Measurements from ENCODE around the gene DGKG. TPM values are rescaled to one million over a fixed set of nuclear protein-coding genes. Genes with fewer than 3 reads are reported as not detected.

DGKG gene
- total RNA-seq, 1 experiment from 2014 or later, result 45.2 TPM

GRCh38 chr3:186212611-186213010 lies 149.4 kb downstream of the DGKG start:
- TF ChIP-seq EZH2 (IDR thresholded peaks at IDR 0.05; ENCODE audit: borderline replicate concordance, low read depth, low read length, poor library complexity, severe bottlenecking), result no peak
- TF ChIP-seq CTCF (conservative IDR thresholded peaks at IDR 0.05; ENCODE audit: low read depth, low read length), result no peak
- Histone ChIP-seq H3K27ac (ENCODE audit: low read depth, low read length, poor library complexity, severe bottlenecking) (no peak overlapping the region), H3K4me3 (ENCODE audit: low read depth, low read length, poor library complexity, severe bottlenecking) (no peak overlapping the region), H3K9me3 (ENCODE audit: low read depth, low read length, poor library complexity, severe bottlenecking) (no peaks in the 10 kb centered on the region), H3K4me1 (ENCODE audit: insufficient read depth, low read length, poor library complexity, severe bottlenecking) (peaks cover 24% of the 10 kb centered on the region), H3K36me3 (ENCODE audit: insufficient read depth, low read length, poor library complexity, severe bottlenecking) (no peaks in the 10 kb centered on the region), H3K27me3 (replicated peaks; ENCODE audit: insufficient read depth, low read depth, low read length, poor library complexity) (no peaks in the 10 kb centered on the region)
- POLR2A ChIA-PET (ENCODE audit: low non-redundant PET), result no interaction called here
- no TSS peak for BruUV-seq (replicated peaks)
- CTCF ChIA-PET, result interaction anchor here (0.8 kb wide), 1 partner anchor 209 kb away, joined by 4 read pairs; no protein-coding TSS in a partner anchor
- DNase-seq (ENCODE audit: low spot score), result no peak
- intact Hi-C loops (cut with micrococcal nuclease; ENCODE audit: unreplicated experiment), result no loop called here

- Histone ChIP-seq H3K27ac (ENCODE audit: low read depth, low read length, poor library complexity, severe bottlenecking) (peak overlapping the region; percentile 93), H3K4me1 (ENCODE audit: insufficient read depth, low read length, poor library complexity, severe bottlenecking) (peaks cover 24% of the 10 kb centered on the region), H3K27me3 (replicated peaks; ENCODE audit: insufficient read depth, low read depth, low read length, poor library complexity) (no peaks in the 10 kb centered on the region), H3K4me3 (ENCODE audit: low read depth, low read length, poor library complexity, severe bottlenecking) (no peak overlapping the region), H3K9me3 (ENCODE audit: low read depth, low read length, poor library complexity, severe bottlenecking) (no peaks in the 10 kb centered on the region), H3K36me3 (ENCODE audit: insufficient read depth, low read length, poor library complexity, severe bottlenecking) (no peaks in the 10 kb centered on the region)
- intact Hi-C loops (cut with micrococcal nuclease; ENCODE audit: unreplicated experiment), result no loop called here
- ChIA-PET POLR2A (ENCODE audit: low non-redundant PET) (no interaction called here), CTCF (no interaction called here)
- DNase-seq (ENCODE audit: low spot score), result no peak
- no peak for TF ChIP-seq EZH2 (IDR thresholded peaks at IDR 0.05; ENCODE audit: borderline replicate concordance, low read depth, low read length, poor library complexity, severe bottlenecking)
- no peak for TF ChIP-seq CTCF (conservative IDR thresholded peaks at IDR 0.05; ENCODE audit: low read depth, low read length)
- no TSS peak for BruUV-seq (replicated peaks)
Observed at GRCh38 chr3:186210852-186211500, 151.1 kb downstream of the DGKG start.

GRCh38 chr3:186209810-186210752 lies 152.0 kb downstream of the DGKG start:
- CTCF ChIA-PET, result interaction anchor here (0.9 to 1.2 kb wide), 2 partner anchors 32 to 207 kb away, joined by 3 read pairs; no protein-coding TSS in a partner anchor

More at GRCh38 chr3:186209810-186210752, 152.0 kb downstream of the DGKG start:
- TF ChIP-seq EZH2 (IDR thresholded peaks at IDR 0.05; ENCODE audit: borderline replicate concordance, low read depth, low read length, poor library complexity, severe bottlenecking) (no peak), CTCF (conservative IDR thresholded peaks at IDR 0.05; ENCODE audit: low read depth, low read length) (no peak)
- peak; percentile 93 for DNase-seq (ENCODE audit: low spot score)
- no peak overlapping the region for H3K4me3 ChIP-seq (ENCODE audit: low read depth, low read length, poor library complexity, severe bottlenecking)
- peak overlapping the region; percentile 93 for H3K27ac ChIP-seq (ENCODE audit: low read depth, low read length, poor library complexity, severe bottlenecking)
- POLR2A ChIA-PET (ENCODE audit: low non-redundant PET), result no interaction called here
- H3K9me3 ChIP-seq (ENCODE audit: low read depth, low read length, poor library complexity, severe bottlenecking), result no peaks in the 10 kb centered on the region
- peaks cover 24% of the 10 kb centered on the region for H3K4me1 ChIP-seq (ENCODE audit: insufficient read depth, low read length, poor library complexity, severe bottlenecking)
- no TSS peak for BruUV-seq (replicated peaks)
- intact Hi-C loops (cut with micrococcal nuclease; ENCODE audit: unreplicated experiment), result no loop called here
- H3K36me3 ChIP-seq (ENCODE audit: insufficient read depth, low read length, poor library complexity, severe bottlenecking), result no peaks in the 10 kb centered on the region
- H3K27me3 ChIP-seq (replicated peaks; ENCODE audit: insufficient read depth, low read depth, low read length, poor library complexity), result no peaks in the 10 kb centered on the region

All from A673 (cell line).